ENCODE results near the gene ABLIM3. TPM values are rescaled to one million over a fixed set of nuclear protein-coding genes. Genes with fewer than 3 reads are reported as not detected.

The ABLIM3 gene
- total and polyA plus RNA-seq, 2 experiments from 2014 or later, result 1.1 to 2.1 TPM

- H3K4me1 ChIP-seq (ENCODE audit: low read depth), result no peaks in the 10 kb centered on the region
- H3K4me3 ChIP-seq, result no peak overlapping the region
- peaks cover 6% of the 10 kb centered on the region for H3K27me3 ChIP-seq
- H3K9me3 ChIP-seq (ENCODE audit: low read depth), result no peaks in the 10 kb centered on the region
- no peak overlapping the region for H3K27ac ChIP-seq
- no peak for TF ChIP-seq CTCF (IDR thresholded peaks at IDR 0.05; ENCODE audit: low read depth, low read length)
- H3K36me3 ChIP-seq, result no peaks in the 10 kb centered on the region
- DNase-seq (ENCODE audit: low read depth in 1 of 2, low spot score in 1 of 2), result no peak
Measured at GRCh38 chr5:149127394-149127955, 13.8 kb upstream of the ABLIM3 start.

- H3K4me1 ChIP-seq (ENCODE audit: low read depth), result no peaks in the 10 kb centered on the region
- TF ChIP-seq CTCF (IDR thresholded peaks at IDR 0.05; ENCODE audit: low read depth, low read length), result peak; percentile 94
- H3K27ac ChIP-seq, result no peak overlapping the region
- H3K9me3 ChIP-seq (ENCODE audit: low read depth), result no peaks in the 10 kb centered on the region
- peak; percentile 55 to 63 for DNase-seq (ENCODE audit: low read depth in 1 of 2, low spot score in 1 of 2)
- H3K27me3 ChIP-seq, result peaks cover 8% of the 10 kb centered on the region
- no peak overlapping the region for H3K4me3 ChIP-seq
- H3K36me3 ChIP-seq, result no peaks in the 10 kb centered on the region
Measured at GRCh38 chr5:149128023-149128875, 13.0 kb upstream of the ABLIM3 start.

- TF ChIP-seq CTCF (IDR thresholded peaks at IDR 0.05; ENCODE audit: low read depth, low read length), result no peak
- no peak overlapping the region for H3K4me3 ChIP-seq
- H3K27ac ChIP-seq, result no peak overlapping the region
- H3K4me1 ChIP-seq (ENCODE audit: low read depth), result no peaks in the 10 kb centered on the region
- DNase-seq (ENCODE audit: low read depth in 1 of 2, low spot score in 1 of 2), result no peak
- H3K36me3 ChIP-seq, result no peaks in the 10 kb centered on the region
- peaks cover 17% of the 10 kb centered on the region for H3K27me3 ChIP-seq
- H3K9me3 ChIP-seq (ENCODE audit: low read depth), result no peaks in the 10 kb centered on the region
Measured at GRCh38 chr5:149129181-149129580, 12.1 kb upstream of the ABLIM3 start.

- no peaks in the 10 kb centered on the region for H3K9me3 ChIP-seq (ENCODE audit: low read depth)
- no peak overlapping the region for H3K27ac ChIP-seq
- no peaks in the 10 kb centered on the region for H3K36me3 ChIP-seq
- H3K4me1 ChIP-seq (ENCODE audit: low read depth), result no peaks in the 10 kb centered on the region
- no peak overlapping the region for H3K4me3 ChIP-seq
- peaks cover 24% of the 10 kb centered on the region for H3K27me3 ChIP-seq
- DNase-seq (ENCODE audit: low read depth in 1 of 2, low spot score in 1 of 2), result no peak
- peak; percentile 46 for TF ChIP-seq CTCF (IDR thresholded peaks at IDR 0.05; ENCODE audit: low read depth, low read length)
Measured at GRCh38 chr5:149130121-149130914, 11.0 kb upstream of the ABLIM3 start.

GRCh38 chr5:149132474-149132873 lies 8.8 kb upstream of the ABLIM3 start:
- H3K27me3 ChIP-seq, result peaks cover 39% of the 10 kb centered on the region
- H3K4me3 ChIP-seq, result no peak overlapping the region
- no peaks in the 10 kb centered on the region for H3K36me3 ChIP-seq
- no peaks in the 10 kb centered on the region for H3K4me1 ChIP-seq (ENCODE audit: low read depth)
- no peak overlapping the region for H3K27ac ChIP-seq
- no peak for DNase-seq (ENCODE audit: low read depth in 1 of 2, low spot score in 1 of 2)
- H3K9me3 ChIP-seq (ENCODE audit: low read depth), result no peaks in the 10 kb centered on the region
- no peak for TF ChIP-seq CTCF (IDR thresholded peaks at IDR 0.05; ENCODE audit: low read depth, low read length)
